ENCODE results near the gene SGCD.

The SGCD gene

DNA sequence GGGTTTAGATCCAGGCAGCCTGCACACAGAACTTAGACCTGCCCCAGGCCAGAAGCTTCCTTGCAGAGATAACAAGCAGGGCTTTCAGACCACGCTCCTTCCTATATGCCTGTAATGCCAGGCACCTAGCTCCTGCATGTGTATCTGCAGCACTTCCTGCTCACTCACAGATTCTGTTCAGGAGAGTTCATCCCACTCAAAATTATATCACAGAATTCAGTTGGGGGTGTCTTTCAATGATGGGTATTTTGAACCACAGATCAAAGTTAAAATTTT, 105.8 kb downstream of the SGCD start:
- H3K27ac ChIP-seq = no peak overlapping the region
- H4K20me1 ChIP-seq = no peaks in the 10 kb centered on the region
- H3K4me3 ChIP-seq = no peak overlapping the region
- H3K27me3 ChIP-seq = no peaks in the 10 kb centered on the region
- no peaks in the 10 kb centered on the region for H3K4me1 ChIP-seq
- TF ChIP-seq Cebpa-rat (IDR thresholded peaks at IDR 0.05) = no peak
- no peak overlapping the region for H3K4me2 ChIP-seq
- H3K9me3 ChIP-seq (replicated peaks in 1 of 11) = peaks cover 0 to 19% (median 5%) of the 10 kb centered on the region in 11 experiments; a peak in 6 of 22 replicates
- no peaks in the 10 kb centered on the region for H3K36me3 ChIP-seq
- H3K9ac ChIP-seq = no peak overlapping the region

DNA sequence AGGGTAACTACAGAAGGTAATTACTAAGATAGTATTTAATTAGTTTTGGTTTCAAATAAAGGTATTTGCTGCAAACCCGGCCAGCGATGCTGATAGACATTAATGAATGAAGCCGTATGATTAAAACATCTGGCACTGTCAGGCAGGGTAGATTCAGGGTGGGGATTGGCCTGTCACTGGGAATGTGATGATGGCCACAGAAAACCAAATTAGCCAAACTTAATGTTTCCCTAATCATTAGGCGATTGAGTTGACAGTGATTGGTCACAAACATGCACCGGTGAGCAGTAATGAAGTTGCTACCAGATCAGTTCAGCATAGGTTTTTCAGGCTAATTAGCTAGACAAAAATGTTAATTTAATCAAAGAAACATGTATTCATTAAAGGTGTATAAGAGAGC, 107.5 kb downstream of the SGCD start:
- H3K27me3 ChIP-seq = no peaks in the 10 kb centered on the region
- peaks cover 0 to 9% (median 2%) of the 10 kb centered on the region in 11 experiments; a peak in 5 of 22 replicates for H3K9me3 ChIP-seq (replicated peaks in 1 of 11)
- no peaks in the 10 kb centered on the region for H4K20me1 ChIP-seq
- H3K9ac ChIP-seq = no peak overlapping the region
- H3K4me2 ChIP-seq = no peak overlapping the region
- no peak for TF ChIP-seq Cebpa-rat (IDR thresholded peaks at IDR 0.05)
- H3K36me3 ChIP-seq = no peaks in the 10 kb centered on the region
- no peak overlapping the region for H3K27ac ChIP-seq
- H3K4me3 ChIP-seq = no peak overlapping the region
- no peaks in the 10 kb centered on the region for H3K4me1 ChIP-seq

DNA sequence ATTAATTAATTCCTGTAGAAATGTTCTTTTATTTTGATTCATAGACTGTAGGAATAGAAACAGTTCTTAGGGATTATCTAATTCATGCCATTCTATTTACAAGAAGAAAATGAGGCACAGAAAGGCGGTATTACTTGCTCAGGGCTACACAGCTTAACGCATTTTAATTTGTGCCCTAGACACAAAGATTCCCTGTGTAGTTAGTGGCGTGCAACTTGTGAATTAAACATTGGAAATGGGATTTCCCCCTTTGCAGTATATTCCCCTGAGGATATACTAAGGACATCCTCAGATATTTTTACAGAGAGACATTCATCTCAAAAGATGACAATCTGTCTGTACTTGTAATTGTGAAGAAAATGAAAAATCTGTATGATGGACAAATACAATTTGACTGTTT, 108.1 kb downstream of the SGCD start:
- TF ChIP-seq Cebpa-rat (IDR thresholded peaks at IDR 0.05) = no peak
- peaks cover 0 to 3% (median 0%) of the 10 kb centered on the region in 11 experiments; a peak in 2 of 22 replicates for H3K9me3 ChIP-seq (replicated peaks in 1 of 11)
- no peaks in the 10 kb centered on the region for H3K27me3 ChIP-seq
- no peaks in the 10 kb centered on the region for H3K36me3 ChIP-seq
- H3K4me2 ChIP-seq = no peak overlapping the region
- no peak overlapping the region for H3K4me3 ChIP-seq
- H4K20me1 ChIP-seq = no peaks in the 10 kb centered on the region
- H3K4me1 ChIP-seq = no peaks in the 10 kb centered on the region
- H3K27ac ChIP-seq = no peak overlapping the region
- H3K9ac ChIP-seq = no peak overlapping the region

DNA sequence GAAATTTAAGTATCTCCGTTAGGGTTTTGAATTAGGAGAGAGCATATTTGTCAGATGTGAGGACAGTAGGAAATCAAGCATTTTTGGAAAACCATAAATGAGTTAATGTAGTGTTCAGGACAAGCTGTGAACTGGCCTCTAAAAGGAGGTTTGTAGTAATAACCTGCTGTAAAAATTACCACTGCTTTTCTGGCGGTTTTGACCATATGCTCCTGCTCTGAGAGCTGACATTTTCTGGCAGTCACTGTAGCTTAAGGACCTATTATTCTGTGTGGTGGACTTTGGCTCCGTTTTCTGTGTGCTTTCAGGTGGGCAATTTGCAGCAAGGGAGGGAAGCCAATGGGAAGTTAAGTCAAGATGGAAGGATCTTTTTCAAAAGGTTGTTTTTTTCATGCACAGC, 111.1 kb downstream of the SGCD start:
- Histone ChIP-seq H3K36me3 (no peaks in the 10 kb centered on the region), H3K4me2 (no peak overlapping the region), H3K9me3 (replicated peaks in 1 of 11) (no peaks in the 10 kb centered on the region), H3K9ac (no peak overlapping the region), H3K27ac (no peak overlapping the region), H3K4me1 (no peaks in the 10 kb centered on the region), H4K20me1 (no peaks in the 10 kb centered on the region), H3K27me3 (no peaks in the 10 kb centered on the region), H3K4me3 (no peak overlapping the region)
- no peak for TF ChIP-seq Cebpa-rat (IDR thresholded peaks at IDR 0.05)

DNA sequence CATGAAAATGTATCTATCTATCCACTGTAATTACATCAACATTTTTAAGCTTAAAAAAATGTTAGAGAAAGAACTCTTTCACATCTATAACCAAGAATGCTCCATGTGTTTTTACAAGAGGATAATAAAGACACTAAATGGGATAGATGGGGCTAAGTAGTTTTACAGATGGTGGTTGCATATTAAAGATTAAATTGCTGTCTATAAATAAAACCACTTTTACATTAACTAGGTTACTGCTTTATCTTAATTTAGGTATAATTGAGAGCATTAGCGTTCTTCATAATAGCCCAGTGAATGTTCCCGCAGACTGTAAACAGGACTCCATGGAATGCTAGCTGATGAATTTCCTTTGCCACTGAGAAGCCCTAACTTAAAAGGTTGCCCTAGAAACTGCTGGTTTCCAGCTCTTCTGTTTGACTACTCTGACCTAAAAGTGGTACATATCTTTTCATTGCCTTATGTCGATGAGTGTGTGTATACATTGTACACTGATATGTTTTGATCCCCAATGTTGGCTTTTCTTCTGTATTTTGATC, 117.9 kb downstream of the SGCD start:
- H3K9ac ChIP-seq = no peak overlapping the region
- H3K27me3 ChIP-seq = peaks cover 0 to 7% (median 0%) of the 10 kb centered on the region in 11 experiments; a peak in 2 of 22 replicates
- H3K4me3 ChIP-seq = no peak overlapping the region
- H3K36me3 ChIP-seq = no peaks in the 10 kb centered on the region
- no peaks in the 10 kb centered on the region for H3K9me3 ChIP-seq (replicated peaks in 1 of 11)
- no peaks in the 10 kb centered on the region for H3K4me1 ChIP-seq
- no peaks in the 10 kb centered on the region for H4K20me1 ChIP-seq
- no peak overlapping the region for H3K27ac ChIP-seq
- no peak overlapping the region for H3K4me2 ChIP-seq
- no peak for TF ChIP-seq Cebpa-rat (IDR thresholded peaks at IDR 0.05)

DNA sequence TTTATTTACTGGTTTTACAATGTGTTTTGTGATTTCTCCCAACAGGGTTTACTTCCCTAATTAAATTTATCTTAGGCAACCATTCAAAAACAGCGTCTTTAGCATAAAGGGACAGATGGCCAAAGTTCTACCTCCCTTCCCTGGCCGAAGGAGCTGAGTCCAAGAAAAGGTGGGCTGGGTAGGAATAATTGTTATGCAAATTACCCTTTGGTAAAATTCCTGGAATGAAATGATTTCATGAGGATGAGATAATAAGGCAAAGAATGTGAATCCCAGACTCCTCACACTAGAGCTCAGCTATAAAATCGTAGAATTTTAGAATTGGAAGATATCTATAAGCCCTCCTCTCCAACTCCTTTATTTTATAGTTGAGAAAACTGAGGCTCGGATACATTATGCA, 119.6 kb downstream of the SGCD start:
- no peak overlapping the region for H3K9ac ChIP-seq
- TF ChIP-seq Cebpa-rat (IDR thresholded peaks at IDR 0.05) = no peak
- no peak overlapping the region for H3K4me3 ChIP-seq
- no peaks in the 10 kb centered on the region for H3K4me1 ChIP-seq
- no peaks in the 10 kb centered on the region for H4K20me1 ChIP-seq
- no peaks in the 10 kb centered on the region for H3K9me3 ChIP-seq (replicated peaks in 1 of 11)
- H3K36me3 ChIP-seq = no peaks in the 10 kb centered on the region
- H3K4me2 ChIP-seq = no peak overlapping the region
- H3K27ac ChIP-seq = no peak overlapping the region
- peaks cover 0 to 7% (median 0%) of the 10 kb centered on the region in 11 experiments; a peak in 2 of 22 replicates for H3K27me3 ChIP-seq

DNA sequence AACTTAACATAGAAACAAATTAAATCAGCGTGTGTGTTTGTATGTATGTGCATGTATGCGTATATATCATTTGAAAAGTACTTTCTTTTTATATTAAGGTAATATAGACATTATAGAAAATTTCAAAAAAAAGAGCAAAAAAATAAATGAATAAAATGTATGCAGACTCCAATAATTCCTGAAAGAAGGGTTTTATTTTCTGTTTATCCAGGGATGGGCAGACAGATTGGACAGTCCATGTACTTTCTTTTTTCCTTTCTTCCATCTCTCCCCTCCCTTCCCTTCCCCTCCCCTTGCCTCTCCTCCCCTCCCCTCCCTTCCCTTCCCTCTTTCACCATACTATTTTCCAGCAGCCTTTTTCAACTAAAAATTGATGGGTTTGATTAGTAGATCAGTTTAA, 123.8 kb downstream of the SGCD start:
- H3K36me3 ChIP-seq = no peaks in the 10 kb centered on the region
- no peak overlapping the region for H3K4me2 ChIP-seq
- H3K9me3 ChIP-seq (replicated peaks in 1 of 11) = no peaks in the 10 kb centered on the region
- H3K27ac ChIP-seq = no peak overlapping the region
- no peak overlapping the region for H3K4me3 ChIP-seq
- H3K27me3 ChIP-seq = no peaks in the 10 kb centered on the region
- no peaks in the 10 kb centered on the region for H3K4me1 ChIP-seq
- H4K20me1 ChIP-seq = no peaks in the 10 kb centered on the region
- H3K9ac ChIP-seq = no peak overlapping the region
- TF ChIP-seq Cebpa-rat (IDR thresholded peaks at IDR 0.05) = no peak

DNA sequence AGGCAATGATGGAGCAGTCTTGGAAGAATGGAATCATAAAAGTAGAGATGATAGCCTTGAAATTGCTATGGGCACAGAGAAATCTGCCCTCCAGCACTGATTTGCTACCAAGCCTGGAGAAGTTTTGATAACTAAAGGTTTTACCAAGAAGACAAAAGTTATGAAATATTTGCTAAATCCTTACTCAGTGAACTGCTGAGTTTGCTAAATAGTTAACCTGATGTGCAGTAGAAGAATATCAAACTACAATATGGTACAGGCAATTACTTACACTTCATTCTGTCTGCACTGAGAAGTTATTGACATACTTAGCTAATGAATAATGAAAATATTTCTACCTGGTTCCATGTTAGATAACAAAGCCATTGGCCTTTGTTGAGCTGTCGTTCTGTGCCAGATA, 124.5 kb downstream of the SGCD start:
- Histone ChIP-seq H3K27me3 (no peaks in the 10 kb centered on the region), H3K36me3 (no peaks in the 10 kb centered on the region), H3K27ac (no peak overlapping the region), H3K4me1 (no peaks in the 10 kb centered on the region), H3K9me3 (replicated peaks in 1 of 11) (no peaks in the 10 kb centered on the region), H4K20me1 (no peaks in the 10 kb centered on the region), H3K4me2 (no peak overlapping the region), H3K9ac (no peak overlapping the region), H3K4me3 (no peak overlapping the region)
- TF ChIP-seq Cebpa-rat (IDR thresholded peaks at IDR 0.05) = no peak

DNA sequence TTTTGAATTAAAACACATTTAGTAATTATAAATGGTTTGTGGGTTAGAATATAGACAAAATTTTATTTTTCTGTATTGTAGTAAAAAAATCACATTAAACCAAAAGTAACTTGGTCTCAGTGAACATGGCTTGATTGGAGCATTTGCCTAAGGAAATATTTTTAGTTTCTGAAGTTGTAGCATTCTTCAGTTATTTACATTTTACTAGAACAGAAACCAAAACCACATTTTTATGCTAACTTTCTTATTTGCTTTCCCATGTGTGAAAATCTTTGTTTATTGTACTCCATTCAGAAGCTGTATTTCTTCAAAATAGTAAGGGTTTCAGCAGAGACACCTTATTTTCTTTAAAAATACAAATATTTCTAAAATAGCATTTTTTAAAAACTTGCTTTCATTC, 129.9 kb downstream of the SGCD start:
- no peak overlapping the region for H3K4me2 ChIP-seq
- H3K27me3 ChIP-seq = no peaks in the 10 kb centered on the region
- no peaks in the 10 kb centered on the region for H3K36me3 ChIP-seq
- TF ChIP-seq Cebpa-rat (IDR thresholded peaks at IDR 0.05) = no peak
- no peak overlapping the region for H3K27ac ChIP-seq
- no peak overlapping the region for H3K9ac ChIP-seq
- H3K9me3 ChIP-seq (replicated peaks in 1 of 11) = no peaks in the 10 kb centered on the region
- H4K20me1 ChIP-seq = no peaks in the 10 kb centered on the region
- no peak overlapping the region for H3K4me3 ChIP-seq
- no peaks in the 10 kb centered on the region for H3K4me1 ChIP-seq

DNA sequence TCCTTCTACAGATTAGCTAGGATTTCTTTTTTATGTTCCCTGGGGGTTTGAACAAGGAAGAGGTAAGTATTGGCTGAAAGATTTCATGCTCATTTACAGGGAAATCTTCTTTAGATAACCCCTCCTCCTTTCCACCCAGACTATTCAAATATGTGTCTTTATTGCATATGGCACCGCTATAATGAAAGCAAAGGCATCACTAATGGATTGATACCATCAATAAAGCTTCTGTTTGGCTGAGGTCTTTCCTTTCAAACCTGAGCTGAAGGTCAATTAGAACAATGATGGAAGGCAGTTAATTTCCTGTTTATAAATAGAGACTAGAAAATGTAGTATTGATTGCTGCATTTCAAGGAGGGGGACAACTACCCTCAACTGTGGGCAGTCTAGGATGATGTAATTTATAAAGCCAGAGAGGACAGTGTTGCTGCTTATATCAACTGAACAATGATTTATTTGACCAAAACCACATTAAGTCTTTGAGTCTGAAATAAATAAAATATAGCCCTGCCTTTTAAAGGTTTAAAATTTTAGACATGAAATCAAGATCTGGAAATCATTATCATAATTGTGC, 132.9 kb downstream of the SGCD start:
- TF ChIP-seq Cebpa-rat (IDR thresholded peaks at IDR 0.05) = no peak
- Histone ChIP-seq H3K4me2 (no peak overlapping the region), H3K4me3 (no peak overlapping the region), H3K9ac (no peak overlapping the region), H3K27me3 (no peaks in the 10 kb centered on the region), H3K9me3 (replicated peaks in 1 of 11) (no peaks in the 10 kb centered on the region), H3K36me3 (no peaks in the 10 kb centered on the region), H3K4me1 (no peaks in the 10 kb centered on the region; a peak in 1 of 20 replicates), H3K27ac (no peak overlapping the region), H4K20me1 (no peaks in the 10 kb centered on the region)
